HG02678 (cell line): ENCODE results near the gene ADTRP.

Source experiments
- ATAC-seq: cut with Tn5 transposase; IDR thresholded peaks from one replicate; pipeline ENCODE4 v1.9.1; 2021; ENCODE audit warnings: mild to moderate bottlenecking, moderate library complexity; ENCODE audit not compliant: unreplicated experiment

The ADTRP gene

GRCh38 chr6:11727998-11728961 is 50.3 kb downstream of the ADTRP start:
- ATAC-seq: no peak

GRCh38 chr6:11727346-11727997 is 51.1 kb downstream of the ADTRP start:
- no peak for ATAC-seq

- ATAC-seq: no peak
Measured at GRCh38 chr6:11724286-11724685, 54.3 kb downstream of the ADTRP start.

- ATAC-seq: peak; percentile 60
Measured at GRCh38 chr6:11722805-11723631, 55.6 kb downstream of the ADTRP start.

- ATAC-seq: no peak
Measured at GRCh38 chr6:11722220-11722619, 56.4 kb downstream of the ADTRP start.

- ATAC-seq: no peak
Measured at GRCh38 chr6:11718463-11718862, 60.1 kb downstream of the ADTRP start.

GRCh38 chr6:11718031-11718430 is 60.6 kb downstream of the ADTRP start:
- ATAC-seq: no peak

- no peak for ATAC-seq
Measured at GRCh38 chr6:11714798-11715285, 63.8 kb downstream of the ADTRP start.

GRCh38 chr6:11714116-11714797 is 64.3 kb downstream of the ADTRP start:
- ATAC-seq: peak; percentile 59

GRCh38 chr6:11712760-11713159 is 65.8 kb downstream of the ADTRP start:
- ATAC-seq: peak; percentile 34

GRCh38 chr6:11711984-11712711 is 66.5 kb downstream of the ADTRP start:
- ATAC-seq: no peak

GRCh38 chr6:11711003-11711983 is 67.3 kb downstream of the ADTRP start:
- ATAC-seq: peak; percentile 31

- ATAC-seq: no peak
Measured at GRCh38 chr6:11710311-11710761, 68.3 kb downstream of the ADTRP start.

GRCh38 chr6:11706171-11706570 is 72.4 kb downstream of the ADTRP start:
- no peak for ATAC-seq

GRCh38 chr6:11705483-11705882 is 73.1 kb downstream of the ADTRP start:
- no peak for ATAC-seq

GRCh38 chr6:11705069-11705468 is 73.5 kb downstream of the ADTRP start:
- ATAC-seq: no peak

GRCh38 chr6:11703725-11704124 is 74.9 kb downstream of the ADTRP start:
- no peak for ATAC-seq

GRCh38 chr6:11702500-11703130 is 76.0 kb downstream of the ADTRP start:
- no peak for ATAC-seq
